ENCODE measurements around the gene CYTH1.

CYTH1 gene

DNA sequence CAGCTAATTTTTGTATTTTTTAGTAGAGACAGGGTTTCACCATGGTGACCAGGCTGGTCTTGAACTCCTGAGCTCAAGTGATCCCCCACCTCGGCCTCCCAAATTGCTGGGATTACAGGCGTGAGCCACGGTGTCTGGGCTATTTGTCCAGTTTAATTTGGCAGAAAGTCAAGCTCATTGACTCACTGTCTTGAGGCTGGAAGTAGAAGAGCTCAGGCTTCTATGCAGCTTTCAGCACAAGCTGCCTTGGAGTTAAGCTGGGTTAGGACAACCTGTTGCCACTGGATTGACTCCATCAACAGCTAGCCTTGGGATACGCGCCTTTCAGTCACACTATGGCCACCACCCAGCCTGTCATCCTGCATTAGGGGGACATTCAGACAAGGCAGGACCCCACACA, 128.7 kb downstream of the CYTH1 start:
- H3K4me3 ChIP-seq (ENCODE audit: low read depth, low read length), result no peak overlapping the region
- no peaks in the 10 kb centered on the region for H3K27me3 ChIP-seq (ENCODE audit: insufficient read depth, low read depth, severe bottlenecking)
- no peaks in the 10 kb centered on the region for H3K36me3 ChIP-seq
- DNase-seq, result no peak
- no peak overlapping the region for H3K27ac ChIP-seq
- no peaks in the 10 kb centered on the region for H3K9me3 ChIP-seq (ENCODE audit: severe bottlenecking)
- TF ChIP-seq CTCF (IDR thresholded peaks at IDR 0.05; ENCODE audit: low read depth, low read length), result no peak

- no peak overlapping the region for H3K27ac ChIP-seq
- no peaks in the 10 kb centered on the region for H3K9me3 ChIP-seq (ENCODE audit: severe bottlenecking)
- no peak for DNase-seq
- no peak for TF ChIP-seq CTCF (IDR thresholded peaks at IDR 0.05; ENCODE audit: low read depth, low read length)
- no peaks in the 10 kb centered on the region for H3K36me3 ChIP-seq
- H3K4me3 ChIP-seq (ENCODE audit: low read depth, low read length), result no peak overlapping the region
- no peaks in the 10 kb centered on the region for H3K27me3 ChIP-seq (ENCODE audit: insufficient read depth, low read depth, severe bottlenecking)
Measured at GRCh38 chr17:78652913-78653312, 129.2 kb downstream of the CYTH1 start.

DNA sequence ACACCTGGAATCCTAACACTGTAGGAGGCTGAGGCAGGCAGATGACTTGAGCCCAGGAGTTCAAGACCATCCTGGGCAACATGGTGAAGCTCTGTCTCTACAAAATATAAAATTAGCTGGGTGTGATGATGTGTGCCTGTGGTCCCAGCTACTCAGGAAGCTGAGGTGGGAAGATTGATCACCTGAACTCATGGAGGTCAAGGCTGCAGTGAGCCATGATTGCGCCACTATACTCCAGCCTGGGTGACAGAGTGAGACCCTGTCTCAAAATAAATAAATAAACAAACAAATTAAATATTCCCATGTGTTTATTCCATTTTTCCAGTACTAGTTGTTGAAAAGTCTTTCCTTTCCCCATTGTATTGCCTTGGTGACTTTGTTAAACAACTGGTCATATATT, 130.0 kb downstream of the CYTH1 start:
- Histone ChIP-seq H3K27ac (no peak overlapping the region), H3K36me3 (no peaks in the 10 kb centered on the region), H3K27me3 (ENCODE audit: insufficient read depth, low read depth, severe bottlenecking) (no peaks in the 10 kb centered on the region), H3K4me3 (ENCODE audit: low read depth, low read length) (no peak overlapping the region), H3K9me3 (ENCODE audit: severe bottlenecking) (no peaks in the 10 kb centered on the region)
- DNase-seq, result no peak
- TF ChIP-seq CTCF (IDR thresholded peaks at IDR 0.05; ENCODE audit: low read depth, low read length), result no peak

DNA sequence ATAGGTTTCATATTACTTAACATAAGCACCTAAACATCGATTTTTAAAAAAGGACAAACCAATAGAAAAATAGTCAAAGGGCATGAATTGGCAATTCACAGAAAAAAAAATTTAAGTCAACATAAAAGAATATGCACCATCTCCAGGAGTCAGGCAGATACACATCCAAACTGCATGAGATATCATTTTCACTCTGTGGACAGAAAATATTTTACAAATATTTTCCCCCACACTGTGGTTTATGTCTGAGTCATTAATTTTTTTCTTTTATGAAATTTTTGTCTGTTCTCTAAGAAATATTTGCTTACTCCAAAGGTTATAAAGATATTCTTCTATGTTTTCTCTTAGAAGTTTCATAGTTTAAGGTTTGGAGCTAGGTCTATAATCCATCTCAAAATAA, 130.5 kb downstream of the CYTH1 start:
- no peak for TF ChIP-seq CTCF (IDR thresholded peaks at IDR 0.05; ENCODE audit: low read depth, low read length)
- Histone ChIP-seq H3K4me3 (ENCODE audit: low read depth, low read length) (no peak overlapping the region), H3K9me3 (ENCODE audit: severe bottlenecking) (no peaks in the 10 kb centered on the region), H3K27ac (no peak overlapping the region), H3K27me3 (ENCODE audit: insufficient read depth, low read depth, severe bottlenecking) (no peaks in the 10 kb centered on the region), H3K36me3 (no peaks in the 10 kb centered on the region)
- DNase-seq, result no peak

GRCh38 chr17:78650093-78650715, 131.9 kb downstream of the CYTH1 start:
- TF ChIP-seq CTCF (IDR thresholded peaks at IDR 0.05; ENCODE audit: low read depth, low read length), result no peak
- no peak for DNase-seq
- H3K36me3 ChIP-seq, result no peaks in the 10 kb centered on the region
- no peak overlapping the region for H3K27ac ChIP-seq
- no peaks in the 10 kb centered on the region for H3K9me3 ChIP-seq (ENCODE audit: severe bottlenecking)
- no peaks in the 10 kb centered on the region for H3K27me3 ChIP-seq (ENCODE audit: insufficient read depth, low read depth, severe bottlenecking)
- H3K4me3 ChIP-seq (ENCODE audit: low read depth, low read length), result no peak overlapping the region

GRCh38 chr17:78648293-78648692, 133.8 kb downstream of the CYTH1 start:
- no peak for DNase-seq
- TF ChIP-seq CTCF (IDR thresholded peaks at IDR 0.05; ENCODE audit: low read depth, low read length), result no peak
- no peak overlapping the region for H3K4me3 ChIP-seq (ENCODE audit: low read depth, low read length)
- no peaks in the 10 kb centered on the region for H3K9me3 ChIP-seq (ENCODE audit: severe bottlenecking)
- H3K27ac ChIP-seq, result no peak overlapping the region
- no peaks in the 10 kb centered on the region for H3K36me3 ChIP-seq
- no peaks in the 10 kb centered on the region for H3K27me3 ChIP-seq (ENCODE audit: insufficient read depth, low read depth, severe bottlenecking)
